Activated T-cell treated with anti-CD3 and anti-CD28 coated beads, Interleukin-2, amount 50 U/mL, for 24 hours (primary cell): ENCODE results near the gene MAP4K3.
"Not testable (repeated sequence)": the region's sequence is repeated elsewhere in the genome, so short reads cannot be mapped to it uniquely, and the experiment has no call there.

Experiments used
- DNase-seq: peaks from one replicate; pipeline ENCODE4 v3.0.0-alpha.2; 2020
- H3K27ac Mint-ChIP-seq: 2 replicates; pipeline ENCODE4 v1.8.0; 2020; ENCODE audit warnings: mild to moderate bottlenecking, mixed read lengths
- H3K27me3 Mint-ChIP-seq: 2 replicates; pipeline ENCODE4 v1.8.0; 2020; ENCODE audit warnings: mixed read lengths
- H3K36me3 Mint-ChIP-seq: 2 replicates; pipeline ENCODE4 v1.8.0; 2020; ENCODE audit warnings: low read depth, mixed read lengths
- H3K4me1 Mint-ChIP-seq: 2 replicates; pipeline ENCODE4 v1.8.0; 2020; ENCODE audit warnings: low read depth, mixed read lengths
- H3K4me3 Mint-ChIP-seq: 2 replicates; pipeline ENCODE4 v1.8.0; 2020; ENCODE audit warnings: mild to moderate bottlenecking, moderate library complexity, mixed read lengths
- H3K9me3 Mint-ChIP-seq: 2 replicates; pipeline ENCODE4 v1.8.0; 2020; ENCODE audit warnings: mixed read lengths

MAP4K3 gene

DNA sequence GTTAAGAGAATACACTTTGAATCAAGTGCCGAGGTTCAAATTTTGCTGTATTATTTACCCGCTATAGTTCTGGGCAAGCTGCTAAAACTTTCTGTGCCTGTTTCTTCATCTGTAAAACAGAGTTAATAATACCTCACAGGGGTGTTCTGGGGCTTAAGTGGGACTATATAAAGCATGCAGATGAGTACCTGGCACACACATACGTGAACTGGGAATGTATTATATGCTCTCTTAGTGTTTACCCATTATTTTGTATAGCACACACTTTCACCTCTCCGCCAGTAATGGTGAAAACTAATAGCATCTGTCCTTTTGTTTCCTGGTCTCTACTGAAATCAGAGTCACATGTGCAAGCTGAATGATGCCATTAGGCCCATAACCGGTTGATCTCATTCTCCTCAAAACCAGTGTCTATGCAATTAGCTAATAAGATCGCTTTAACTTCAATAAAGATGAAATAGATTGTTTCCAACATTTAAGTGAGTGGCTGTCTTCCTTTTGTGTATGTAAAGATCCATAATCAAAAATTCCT lies 189.5 kb downstream of the MAP4K3 start:
- Mint-ChIP-seq H3K27ac (no peak overlapping the region), H3K27me3 (no peaks in the 10 kb centered on the region), H3K36me3 (peaks cover 24% of the 10 kb centered on the region), H3K4me3 (no peak overlapping the region), H3K4me1 (peaks cover 19% of the 10 kb centered on the region), H3K9me3 (peaks cover 3% of the 10 kb centered on the region)
- no peak for DNase-seq

DNA sequence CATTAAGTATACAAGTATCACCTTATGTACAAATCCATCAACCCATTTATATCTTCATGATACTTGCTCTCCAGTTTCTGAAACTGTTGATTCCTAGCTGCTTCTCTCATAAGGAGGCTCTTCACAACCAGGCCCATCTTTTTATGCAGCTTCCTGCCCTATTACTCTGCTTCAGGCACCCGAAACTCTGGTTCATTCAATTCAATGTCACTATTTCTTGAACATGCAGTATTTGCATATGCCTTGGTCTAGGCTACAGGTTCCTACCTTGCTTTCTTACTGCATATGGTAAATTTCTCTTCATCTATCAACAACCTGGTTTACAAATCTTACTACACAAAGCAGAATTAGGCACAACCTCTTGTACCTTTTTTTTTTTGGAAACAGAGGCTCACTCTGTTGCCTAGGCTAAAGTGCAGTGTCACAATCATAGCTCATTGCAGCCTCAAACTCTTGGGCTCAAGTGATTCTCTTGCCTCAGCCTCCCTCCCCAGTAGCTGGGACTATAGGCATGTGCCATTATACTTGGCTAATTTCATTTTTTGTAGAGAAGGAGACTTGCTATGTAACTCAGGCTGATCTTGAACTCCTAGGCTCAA lies 190.6 kb downstream of the MAP4K3 start:
- peaks cover 13% of the 10 kb centered on the region for H3K36me3 Mint-ChIP-seq
- H3K4me1 Mint-ChIP-seq: peaks cover 19% of the 10 kb centered on the region
- no peak overlapping the region for H3K27ac Mint-ChIP-seq
- no peak for DNase-seq
- H3K4me3 Mint-ChIP-seq: no peak overlapping the region
- peaks cover 2% of the 10 kb centered on the region for H3K9me3 Mint-ChIP-seq
- no peaks in the 10 kb centered on the region for H3K27me3 Mint-ChIP-seq

DNA sequence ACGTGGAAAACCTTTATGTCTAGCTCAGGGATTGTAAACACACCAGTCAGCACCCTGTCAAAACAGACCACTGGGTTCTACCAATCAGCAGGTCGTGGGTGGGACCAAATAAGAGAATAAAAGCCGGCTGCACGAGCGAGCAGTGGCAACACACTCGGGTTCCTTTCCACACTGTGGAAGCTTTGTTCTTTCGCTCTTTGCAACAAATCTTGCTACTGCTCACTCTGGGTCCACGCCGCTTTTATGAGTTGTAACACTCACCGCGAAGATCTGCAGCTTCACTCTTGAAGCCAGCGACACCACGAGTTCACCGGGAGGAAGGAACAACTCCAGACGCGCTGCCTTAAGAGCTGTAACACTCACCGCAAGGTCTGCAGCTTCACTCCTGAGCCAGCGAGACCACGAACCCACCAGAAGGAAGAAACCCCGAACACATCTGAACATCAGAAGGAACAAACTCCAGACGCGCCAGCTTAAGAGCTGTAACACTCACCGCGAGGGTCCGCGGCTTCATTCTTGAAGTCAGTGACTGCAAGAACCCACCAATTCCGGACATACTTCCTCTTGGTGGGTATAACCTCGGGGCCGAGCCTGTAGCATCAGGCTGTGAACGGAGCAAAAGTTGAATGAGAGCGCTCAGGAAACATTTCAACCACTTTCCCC lies 192.0 kb downstream of the MAP4K3 start:
- Mint-ChIP-seq H3K4me1 (peaks cover 19% of the 10 kb centered on the region), H3K4me3 (peak overlapping the region; percentile 67), H3K27ac (peak overlapping the region; percentile 35)
- not testable (repeated sequence) for H3K27me3 Mint-ChIP-seq, H3K9me3 Mint-ChIP-seq, H3K36me3 Mint-ChIP-seq
- DNase-seq: peak; percentile 56

DNA sequence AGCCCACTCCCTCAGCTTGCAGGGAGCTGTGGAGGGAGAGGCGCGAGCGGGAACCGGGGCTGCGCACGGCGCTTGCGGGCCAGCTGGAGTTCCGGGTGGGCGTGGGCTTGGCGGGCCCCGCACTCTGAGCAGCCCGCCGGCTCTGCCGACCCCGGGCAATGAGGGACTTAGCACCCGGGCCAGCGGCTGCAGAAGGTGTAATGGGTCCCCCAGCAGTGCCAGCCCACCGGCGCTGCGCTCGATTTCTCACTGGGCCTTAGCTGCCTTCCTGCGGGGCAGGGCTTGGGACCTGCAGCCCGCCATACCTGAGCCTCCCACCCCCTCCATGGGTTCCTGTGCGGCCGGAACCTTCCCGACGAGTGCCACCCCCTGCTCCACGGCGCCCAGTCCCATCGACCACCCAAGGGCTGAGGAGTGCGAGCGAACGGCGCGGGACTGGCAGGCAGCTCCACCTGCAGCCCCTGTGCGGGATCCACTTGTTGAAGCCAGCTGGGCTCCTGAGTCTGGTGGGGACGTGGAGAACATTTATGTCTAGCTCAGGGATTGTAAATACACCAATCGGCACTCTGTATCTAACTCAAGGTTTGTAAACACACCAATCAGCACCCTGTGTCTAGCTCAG lies 192.7 kb downstream of the MAP4K3 start:
- H3K36me3 Mint-ChIP-seq, DNase-seq, H3K27me3 Mint-ChIP-seq, H3K9me3 Mint-ChIP-seq: not testable (repeated sequence)
- Mint-ChIP-seq H3K4me3 (peak overlapping the region; percentile 67), H3K4me1 (peaks cover 19% of the 10 kb centered on the region), H3K27ac (peak overlapping the region; percentile 35)

DNA sequence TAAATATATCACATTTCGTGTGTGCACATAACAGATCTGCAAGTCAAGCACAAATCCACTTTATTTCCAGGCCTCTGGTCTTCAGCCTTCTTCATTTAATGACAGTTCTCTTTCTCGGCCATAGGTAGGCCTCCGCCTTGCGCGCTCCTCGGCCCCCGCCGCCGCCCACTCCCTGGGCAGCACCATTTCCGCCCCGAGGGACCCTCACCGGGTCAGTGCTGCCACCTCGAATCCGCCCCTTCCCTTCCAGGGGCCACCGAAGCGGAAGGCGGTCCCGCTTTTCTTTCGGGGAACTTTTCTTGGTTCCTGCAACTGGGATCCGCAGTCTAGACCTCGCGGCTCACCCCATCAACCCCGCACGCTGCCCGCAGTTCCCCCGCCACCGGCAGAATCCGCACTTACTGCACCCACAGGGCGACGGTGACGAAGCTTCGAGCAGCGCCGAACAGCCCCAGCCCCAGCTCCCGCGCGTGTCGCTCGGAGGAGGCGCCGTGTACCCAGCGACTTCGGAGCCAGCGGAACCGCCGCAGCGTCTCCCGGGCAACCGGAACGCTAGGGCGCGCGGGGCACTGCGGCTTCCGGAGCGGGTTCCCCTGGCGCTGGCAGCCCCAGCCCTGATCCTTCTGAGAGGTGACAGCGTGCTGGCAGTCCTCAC lies 193.5 kb downstream of the MAP4K3 start, which contains the start of gene CDKL4:
CDKL4 (minus strand) TSS at position 502 of the 655 bp plus-strand sequence.
- H3K27me3 Mint-ChIP-seq: no peaks in the 10 kb centered on the region
- no peaks in the 10 kb centered on the region for H3K36me3 Mint-ChIP-seq
- peaks cover 21% of the 10 kb centered on the region for H3K4me1 Mint-ChIP-seq
- H3K4me3 Mint-ChIP-seq: peak within 1 kb of the TSS; percentile 67
- H3K9me3 Mint-ChIP-seq: no peaks in the 10 kb centered on the region
- peak within 1 kb of the TSS; percentile 35 for H3K27ac Mint-ChIP-seq
- peak; percentile 52 for DNase-seq

DNA sequence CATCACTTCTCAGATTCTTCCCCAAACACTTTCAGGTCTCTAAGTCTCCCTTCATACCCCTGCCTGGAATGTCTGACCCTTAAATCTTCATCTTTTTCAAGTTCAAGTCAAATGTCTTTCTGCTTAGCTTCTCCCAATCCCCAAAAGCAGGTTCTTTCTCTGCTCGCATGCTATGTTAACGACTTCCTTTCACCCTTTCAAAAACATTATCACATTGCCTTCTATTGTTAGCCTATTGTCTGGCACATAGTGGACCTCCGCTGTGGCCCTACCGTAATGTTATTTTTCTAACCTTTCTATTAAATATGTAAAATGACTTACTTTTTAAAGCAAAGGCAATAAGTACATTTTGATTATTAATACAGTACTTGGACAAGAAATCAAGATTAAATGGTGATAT lies 195.5 kb downstream of the MAP4K3 start:
- Mint-ChIP-seq H3K9me3 (peaks cover 4% of the 10 kb centered on the region), H3K27ac (no peak overlapping the region), H3K4me3 (no peak overlapping the region), H3K36me3 (no peaks in the 10 kb centered on the region), H3K4me1 (peaks cover 21% of the 10 kb centered on the region), H3K27me3 (no peaks in the 10 kb centered on the region)
- DNase-seq: no peak

DNA sequence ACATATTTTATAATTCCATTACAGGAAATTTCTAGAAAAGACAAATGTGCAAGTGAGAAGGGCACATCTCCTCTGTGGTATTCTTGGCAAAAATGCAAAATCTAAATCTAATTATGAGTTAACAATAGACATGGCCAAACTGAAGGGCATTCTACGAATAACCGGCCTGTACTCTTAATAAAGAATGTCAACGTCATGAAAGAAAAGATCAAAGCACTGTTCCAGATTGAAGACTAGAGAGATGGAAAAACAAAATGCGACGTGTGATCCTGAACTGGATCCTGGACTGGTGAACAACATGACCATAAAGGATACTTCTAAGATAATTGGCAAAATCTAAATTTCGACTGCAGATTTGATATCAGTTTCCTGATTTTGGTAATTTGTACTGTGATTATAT lies 196.3 kb downstream of the MAP4K3 start:
- H3K27ac Mint-ChIP-seq: no peak overlapping the region
- no peaks in the 10 kb centered on the region for H3K36me3 Mint-ChIP-seq
- peaks cover 7% of the 10 kb centered on the region for H3K9me3 Mint-ChIP-seq
- peaks cover 21% of the 10 kb centered on the region for H3K4me1 Mint-ChIP-seq
- H3K4me3 Mint-ChIP-seq: no peak overlapping the region
- DNase-seq: no peak
- H3K27me3 Mint-ChIP-seq: no peaks in the 10 kb centered on the region

DNA sequence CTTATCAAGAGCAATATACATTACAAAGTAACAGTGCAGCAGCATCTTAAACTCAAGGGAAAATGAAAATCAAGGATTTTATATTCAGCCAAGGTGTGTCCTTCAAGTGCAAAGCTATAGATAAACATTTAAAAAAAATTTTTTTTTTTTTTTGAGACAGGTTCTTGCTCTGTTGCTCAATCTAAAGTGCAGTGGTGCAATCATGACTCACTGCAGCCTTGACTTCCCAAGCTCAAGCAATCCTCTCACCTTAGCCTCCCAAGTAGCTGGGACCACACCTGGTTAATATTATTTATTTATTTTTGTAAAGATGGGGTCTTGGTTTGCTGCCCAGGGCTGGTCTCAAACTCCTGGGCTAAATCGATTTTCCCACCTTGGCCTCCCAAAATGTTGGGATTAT lies 202.3 kb downstream of the MAP4K3 start:
- peaks cover 4% of the 10 kb centered on the region for H3K4me1 Mint-ChIP-seq
- no peak overlapping the region for H3K27ac Mint-ChIP-seq
- no peaks in the 10 kb centered on the region for H3K27me3 Mint-ChIP-seq
- no peak for DNase-seq
- H3K4me3 Mint-ChIP-seq: no peak overlapping the region
- no peaks in the 10 kb centered on the region for H3K36me3 Mint-ChIP-seq
- H3K9me3 Mint-ChIP-seq: peaks cover 11% of the 10 kb centered on the region

DNA sequence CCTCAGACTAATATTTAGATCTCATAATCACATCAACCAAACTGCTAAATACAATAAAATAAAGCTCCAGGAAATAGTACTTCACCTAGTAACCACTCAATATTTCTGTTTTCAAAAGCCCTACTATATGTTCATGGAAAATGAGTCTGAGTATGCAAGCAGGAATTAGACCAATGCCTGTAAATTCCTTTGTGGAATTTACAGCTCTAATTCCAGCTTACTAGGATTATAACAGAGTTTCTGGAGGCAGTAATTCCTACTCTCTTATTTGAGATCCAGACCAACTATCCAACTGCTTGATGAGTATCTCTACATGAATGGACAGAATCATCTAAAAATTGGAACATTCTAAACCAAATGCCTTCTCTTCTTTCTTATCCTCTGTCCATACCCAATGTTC lies 204.9 kb downstream of the MAP4K3 start:
- Mint-ChIP-seq H3K27ac (no peak overlapping the region), H3K27me3 (no peaks in the 10 kb centered on the region), H3K4me1 (peaks cover 23% of the 10 kb centered on the region), H3K4me3 (no peak overlapping the region), H3K36me3 (no peaks in the 10 kb centered on the region), H3K9me3 (peaks cover 11% of the 10 kb centered on the region)
- no peak for DNase-seq

DNA sequence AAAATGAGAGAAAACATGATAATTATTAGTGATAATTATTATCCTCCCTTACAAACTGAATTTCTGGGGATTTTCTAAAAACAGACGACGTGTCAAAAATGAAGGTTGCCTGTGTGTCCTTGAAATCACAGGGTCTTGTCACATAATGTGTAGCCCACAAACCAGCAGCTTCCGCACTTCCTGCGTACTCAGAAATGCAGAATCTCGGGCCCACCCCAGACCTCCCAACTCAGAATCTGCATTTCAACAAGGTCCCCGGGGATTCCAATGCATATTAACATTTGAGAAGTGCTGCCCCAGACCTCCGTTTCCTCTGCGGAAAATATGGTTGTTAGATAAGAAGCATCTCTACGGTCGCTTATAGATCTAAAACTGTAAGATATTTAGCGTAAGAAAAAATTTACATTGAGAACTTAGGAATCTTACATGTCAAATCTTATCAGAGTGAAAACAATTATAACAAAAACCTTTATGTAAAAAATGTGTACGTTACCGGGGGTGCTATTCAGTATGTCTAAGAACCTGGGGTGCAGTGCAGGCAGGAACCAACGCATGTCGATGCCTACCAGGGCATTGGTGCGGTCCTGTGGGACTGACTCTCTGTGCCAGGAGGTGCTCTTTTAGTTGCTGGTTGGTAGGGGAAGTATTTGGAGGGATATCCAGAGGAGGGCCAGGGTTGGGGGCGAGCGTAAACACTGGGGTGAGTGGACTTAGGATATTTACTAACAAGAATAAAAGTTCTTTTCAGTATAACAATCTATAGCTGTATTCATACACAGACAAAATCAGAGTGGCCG lies 208.5 kb downstream of the MAP4K3 start:
- no peaks in the 10 kb centered on the region for H3K27me3 Mint-ChIP-seq
- H3K4me1 Mint-ChIP-seq: peaks cover 45% of the 10 kb centered on the region
- H3K4me3 Mint-ChIP-seq: peak overlapping the region; percentile 73
- H3K27ac Mint-ChIP-seq: peak overlapping the region; percentile 71
- DNase-seq: peak; percentile 47
- no peaks in the 10 kb centered on the region for H3K9me3 Mint-ChIP-seq
- no peaks in the 10 kb centered on the region for H3K36me3 Mint-ChIP-seq

DNA sequence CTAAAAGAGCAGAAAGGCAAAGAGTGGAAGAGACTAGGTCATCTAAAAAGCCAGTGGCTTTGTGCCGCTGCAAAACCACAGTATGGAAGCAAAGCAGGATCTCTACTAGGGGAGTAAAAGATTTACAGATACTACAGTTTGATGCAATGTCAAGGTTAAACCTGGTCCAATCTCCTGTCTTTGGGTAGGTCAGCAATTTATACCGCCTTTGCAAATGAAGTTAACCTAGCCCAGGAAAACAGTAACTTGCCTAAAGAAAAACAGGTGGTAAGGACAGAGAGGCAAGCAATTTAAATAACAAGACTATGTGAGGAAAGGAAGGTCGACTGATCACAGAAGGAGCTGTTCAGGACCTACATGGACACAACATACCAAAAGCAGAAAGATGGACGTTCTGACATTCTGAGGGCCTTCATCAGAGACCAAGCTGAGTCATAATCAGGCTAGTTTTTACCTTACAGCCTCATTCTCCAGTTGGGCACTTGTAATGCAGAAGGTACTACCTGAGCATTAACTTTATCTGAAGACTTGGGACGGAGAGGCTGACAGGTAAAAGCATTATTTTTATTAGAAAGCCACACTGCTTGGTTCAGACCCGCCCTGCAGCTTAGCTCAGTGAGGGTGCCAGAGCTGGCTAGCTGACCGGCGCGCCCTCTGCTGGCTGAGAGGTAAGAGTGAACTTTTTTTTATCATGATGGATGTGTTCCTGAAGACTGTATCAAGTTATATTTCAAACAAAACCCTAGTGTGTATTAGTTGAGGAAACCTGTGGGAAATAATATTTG lies 209.3 kb downstream of the MAP4K3 start:
- H3K27ac Mint-ChIP-seq: peak overlapping the region; percentile 71
- peak; percentile 85 for DNase-seq
- H3K4me3 Mint-ChIP-seq: peak overlapping the region; percentile 73
- H3K36me3 Mint-ChIP-seq: no peaks in the 10 kb centered on the region
- H3K4me1 Mint-ChIP-seq: peaks cover 45% of the 10 kb centered on the region
- no peaks in the 10 kb centered on the region for H3K9me3 Mint-ChIP-seq
- H3K27me3 Mint-ChIP-seq: no peaks in the 10 kb centered on the region

DNA sequence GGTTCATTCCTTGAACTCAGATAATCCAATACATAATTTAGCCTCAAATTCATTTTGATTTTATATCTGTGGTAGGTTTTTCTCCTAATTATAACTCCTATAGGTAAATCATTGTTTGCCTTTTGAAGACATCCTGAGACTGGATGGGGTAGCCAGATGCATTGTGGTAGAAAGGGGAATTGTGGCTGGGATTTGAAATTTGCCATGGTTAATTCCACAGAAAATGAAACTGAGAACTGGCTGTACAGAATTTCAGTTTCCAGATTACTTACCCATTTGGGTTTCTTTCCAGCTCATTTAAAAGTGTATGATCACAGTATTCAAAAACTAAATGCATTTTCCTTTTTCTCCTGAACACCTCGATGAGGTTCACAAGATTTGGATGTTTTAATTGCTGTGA lies 211.5 kb downstream of the MAP4K3 start:
- H3K4me1 Mint-ChIP-seq: peaks cover 45% of the 10 kb centered on the region
- no peaks in the 10 kb centered on the region for H3K36me3 Mint-ChIP-seq
- H3K4me3 Mint-ChIP-seq: no peak overlapping the region
- no peaks in the 10 kb centered on the region for H3K9me3 Mint-ChIP-seq
- H3K27ac Mint-ChIP-seq: peak overlapping the region; percentile 63
- H3K27me3 Mint-ChIP-seq: no peaks in the 10 kb centered on the region
- DNase-seq: no peak

DNA sequence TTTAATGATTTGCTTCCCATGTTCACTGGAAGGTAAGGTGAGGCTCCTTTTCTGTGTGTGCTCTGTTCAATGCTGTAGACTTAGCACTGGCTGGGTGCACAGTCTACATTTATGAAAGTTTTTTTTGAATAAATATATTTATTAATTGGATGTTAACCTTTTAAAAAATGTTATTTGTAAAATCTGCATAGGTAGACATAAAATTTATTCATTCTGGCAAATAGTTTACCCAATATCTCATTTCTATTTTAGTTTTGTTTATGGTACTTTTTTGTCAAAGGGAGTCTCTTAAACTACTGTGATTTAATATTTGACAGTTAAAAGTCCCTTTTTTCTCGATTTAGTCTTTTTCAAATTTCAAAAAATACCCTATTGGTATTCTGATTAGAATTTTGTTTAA lies 213.2 kb downstream of the MAP4K3 start:
- no peak overlapping the region for H3K4me3 Mint-ChIP-seq
- peaks cover 48% of the 10 kb centered on the region for H3K4me1 Mint-ChIP-seq

More for the DNA sequence above, 213.2 kb downstream of the MAP4K3 start:
- no peaks in the 10 kb centered on the region for H3K27me3 Mint-ChIP-seq
- no peak overlapping the region for H3K27ac Mint-ChIP-seq
- H3K9me3 Mint-ChIP-seq: no peaks in the 10 kb centered on the region
- H3K36me3 Mint-ChIP-seq: no peaks in the 10 kb centered on the region
- no peak for DNase-seq
